HG03060 (cell line): ENCODE measurements around the gene ADRA2A.

Source experiments
- ATAC-seq: cut with Tn5 transposase; IDR thresholded peaks from one replicate; pipeline ENCODE4 v1.9.1; 2021; ENCODE audit warnings: low read depth, moderate number of reproducible peaks; ENCODE audit not compliant: unreplicated experiment

Gene ADRA2A

DNA sequence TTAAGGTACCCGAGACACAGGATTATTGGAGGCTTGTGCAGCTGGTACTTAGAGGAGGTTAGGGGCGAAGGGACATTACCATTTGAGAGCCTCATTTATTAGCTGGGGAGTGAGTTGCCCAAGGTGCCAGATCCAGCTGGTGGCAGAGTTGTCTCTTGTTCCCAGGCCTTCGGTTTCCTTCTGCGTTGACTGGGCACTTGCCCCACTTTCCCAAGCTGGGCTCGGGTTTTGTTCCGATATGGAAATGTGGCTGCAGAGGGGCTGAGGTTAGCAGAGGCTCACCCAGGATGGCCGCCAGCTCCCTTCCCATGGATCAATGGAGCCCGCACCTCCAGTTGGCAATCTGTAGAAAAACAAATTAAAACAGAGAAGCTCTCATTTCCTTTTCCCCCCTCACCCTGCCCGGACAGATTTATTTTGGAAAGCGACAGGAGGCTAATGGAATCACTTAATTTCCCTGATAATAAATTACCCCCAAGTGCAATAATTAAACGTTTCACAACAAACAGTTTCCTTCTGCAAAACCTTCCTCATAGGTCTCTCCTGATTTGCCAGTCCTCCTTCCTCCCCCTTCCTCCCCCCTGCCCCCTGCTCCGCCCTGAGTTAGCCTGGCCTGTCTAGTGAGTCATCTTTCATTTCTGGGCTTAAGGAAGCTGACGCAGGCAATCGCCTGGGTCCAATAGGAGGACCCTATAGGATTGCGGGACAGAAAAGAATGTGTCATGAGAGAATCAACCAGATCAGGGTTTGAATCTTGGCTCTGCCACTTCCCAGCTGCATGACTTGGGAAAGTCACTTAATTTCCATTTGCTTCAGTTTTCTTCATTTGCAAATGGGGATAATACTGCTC, 51.7 kb downstream of the ADRA2A start:
- no peak for ATAC-seq

DNA sequence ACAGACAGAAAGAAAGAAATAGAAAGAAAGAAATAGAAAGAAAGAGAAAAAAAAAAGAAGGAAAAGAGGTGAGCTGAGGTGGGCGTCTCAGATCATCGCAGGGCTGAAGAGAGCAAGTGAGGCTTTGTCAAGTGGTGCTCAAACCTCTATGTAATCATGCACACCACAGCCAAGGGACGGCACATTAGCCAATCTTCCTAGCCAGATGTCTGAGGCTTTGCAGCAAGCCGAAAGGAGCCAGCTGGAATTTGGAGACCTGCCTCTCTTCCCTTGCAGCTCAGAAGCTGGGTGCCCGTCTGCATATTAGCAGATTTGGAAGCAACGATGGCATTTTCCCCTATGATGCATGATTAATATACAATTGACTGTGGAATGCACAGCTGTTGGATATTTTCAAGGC, 52.5 kb downstream of the ADRA2A start:
- ATAC-seq: no peak

DNA sequence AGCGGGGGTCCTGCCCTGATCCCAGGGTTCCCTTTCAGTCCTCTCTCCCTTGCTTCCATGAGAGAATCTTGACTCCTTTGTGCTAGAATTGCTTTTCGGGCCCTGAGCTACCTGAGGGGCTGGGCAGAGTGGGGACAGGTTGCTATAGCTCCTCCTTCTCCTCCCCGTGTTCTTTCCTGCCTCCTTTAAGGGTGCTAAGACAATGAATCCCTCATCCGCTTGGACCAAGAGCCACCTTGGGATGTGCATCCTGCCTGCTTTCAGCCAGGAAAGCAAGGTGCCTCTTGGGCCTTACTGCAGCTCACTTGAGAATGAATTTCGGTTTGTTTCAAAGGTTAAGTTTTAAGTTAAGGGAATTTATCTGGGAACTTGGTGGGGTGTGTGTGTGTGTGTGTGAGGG, 53.6 kb downstream of the ADRA2A start:
- no peak for ATAC-seq
